Liver (tissue), 3 donors: Measurements from ENCODE around the gene FUCA2.

Source experiments
- CTCF ChIP-seq: fragments of 150-350 bp; IDR thresholded peaks from 2 replicates; pipeline ENCODE4 v1.5.1; 2017; ENCODE audit warnings: improper control_type of control experiment, low read depth, low read length; ENCODE audit not compliant: missing input control
- RAD21 ChIP-seq, 2 donors: IDR thresholded peaks; 2 replicates each; pipeline ENCODE4 v1.6.1; 2016; ENCODE audit warnings: antibody characterized with exemption in 2 of 2, mild to moderate bottlenecking in 2 of 2
- donor health status: healthy.
- donor health status: healthy.

GRCh38 chr6:143506620-143507019, 4.9 kb downstream of the FUCA2 start:
- no peak for TF ChIP-seq CTCF
- no peak for TF ChIP-seq RAD21 (IDR thresholded peaks at IDR 0.05)
